Chondrocyte (in vitro differentiated cells): ENCODE results near the gene CHCHD4. TPM values are rescaled to one million over a fixed set of nuclear protein-coding genes. Genes with fewer than 3 reads are reported as not detected.

ENCODE experiments used
- DNase-seq: peaks from one replicate; pipeline ENCODE4 v3.0.0; 2021; ENCODE audit warnings: mixed read lengths, low spot score
- H3K27ac Mint-ChIP-seq: one replicate; pipeline ENCODE4 v1.8.0; 2021; ENCODE audit warnings: mild to moderate bottlenecking, moderate library complexity, mixed read lengths; ENCODE audit not compliant: unreplicated experiment
- H3K27me3 Mint-ChIP-seq: 2 replicates; pipeline ENCODE4 v1.8.0; 2021; ENCODE audit warnings: low read depth, mixed read lengths
- H3K36me3 Mint-ChIP-seq: 2 replicates; pipeline ENCODE4 v1.8.0; 2021; ENCODE audit warnings: low read depth, mixed read lengths
- H3K4me1 Mint-ChIP-seq: 2 replicates; pipeline ENCODE4 v1.8.0; 2021; ENCODE audit warnings: low read depth, mild to moderate bottlenecking, mixed read lengths
- H3K4me3 Mint-ChIP-seq: one replicate; pipeline ENCODE4 v1.8.0; 2021; ENCODE audit warnings: mild to moderate bottlenecking, moderate library complexity, mixed read lengths; ENCODE audit not compliant: unreplicated experiment
- H3K9me3 Mint-ChIP-seq: 2 replicates; pipeline ENCODE4 v1.8.0; 2021; ENCODE audit warnings: low read depth, mixed read lengths
- long read RNA-seq: library from polyadenylated mRNA; stranded (forward); transcript quantifications from one replicate; pipeline ENCODE4 v2.0.0, GENCODE V29; 2021
- total RNA-seq: library from RNA; stranded (reverse); gene quantifications from 3 replicates; pipeline ENCODE4 v1.2.1, GENCODE V29; 2021
- TF ChIP-seq, protein P1 (sequence below): fragments of 200-600 bp; sonication (generic); IDR thresholded peaks from 2 replicates; pipeline ENCODE4 v1.5.0; 2021; ENCODE audit warnings: antibody characterized with exemption, mild to moderate bottlenecking, moderate library complexity

Gene CHCHD4
- 6.1 to 8.1 TPM (median 7.2 TPM) in 3 replicates for total RNA-seq
- long read RNA-seq, transcript CHCHD4-202 (3 exons, 1,405 nt), result major isoform, 7 of 8 reads
- long read RNA-seq, partial matches to known transcripts, result 0 of 8 reads
- long read RNA-seq, other reads (novel, unspliced or antisense), result 1 of 8 reads

DNA sequence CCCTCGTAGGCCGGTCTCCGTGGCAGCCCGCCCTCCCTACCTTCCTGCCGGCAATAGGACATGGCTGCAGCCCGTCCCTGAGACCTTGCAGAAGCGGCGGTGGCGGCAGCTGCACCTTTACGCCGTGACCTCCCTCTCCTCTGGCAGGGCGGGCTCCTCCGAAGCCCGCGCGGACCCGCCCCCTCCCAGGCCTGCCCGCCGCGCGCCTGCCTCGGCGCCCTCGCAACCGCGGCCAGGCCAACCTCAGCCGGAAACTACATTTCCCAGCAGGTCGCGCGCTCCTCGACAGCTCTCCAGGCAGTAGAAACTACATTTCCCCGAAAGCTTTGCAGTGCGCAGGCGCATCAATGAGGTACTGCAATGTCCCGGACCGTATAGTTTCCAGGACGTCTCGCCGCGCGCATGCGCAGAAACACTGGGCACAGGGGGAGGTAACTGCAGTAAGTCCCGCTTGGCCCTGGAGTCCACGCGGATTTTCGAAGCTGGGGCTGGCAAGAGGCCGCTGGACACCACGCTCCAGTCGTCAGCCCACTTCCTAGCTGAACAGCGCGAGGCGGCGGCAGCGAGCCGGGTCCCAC, at the start of gene CHCHD4, which contains the start of gene TMEM43:
CHCHD4 (minus strand) TSS at position 256 of the 578 bp plus-strand sequence; CDS start at position 62, 194 bp downstream.
TMEM43 (plus strand) TSS at position 438 of the 578 bp plus-strand sequence. CDS start 142 bp downstream, outside the sequence.
- no peaks in the 10 kb centered on the region for H3K9me3 Mint-ChIP-seq
- H3K4me1 Mint-ChIP-seq, result peaks cover 38% of the 10 kb centered on the region
- H3K27ac Mint-ChIP-seq, result peak within 1 kb of the TSS; percentile 98
- peak; percentile 100 for DNase-seq
- peaks cover 14% of the 10 kb centered on the region for H3K36me3 Mint-ChIP-seq
- TF ChIP-seq, protein P1, sequence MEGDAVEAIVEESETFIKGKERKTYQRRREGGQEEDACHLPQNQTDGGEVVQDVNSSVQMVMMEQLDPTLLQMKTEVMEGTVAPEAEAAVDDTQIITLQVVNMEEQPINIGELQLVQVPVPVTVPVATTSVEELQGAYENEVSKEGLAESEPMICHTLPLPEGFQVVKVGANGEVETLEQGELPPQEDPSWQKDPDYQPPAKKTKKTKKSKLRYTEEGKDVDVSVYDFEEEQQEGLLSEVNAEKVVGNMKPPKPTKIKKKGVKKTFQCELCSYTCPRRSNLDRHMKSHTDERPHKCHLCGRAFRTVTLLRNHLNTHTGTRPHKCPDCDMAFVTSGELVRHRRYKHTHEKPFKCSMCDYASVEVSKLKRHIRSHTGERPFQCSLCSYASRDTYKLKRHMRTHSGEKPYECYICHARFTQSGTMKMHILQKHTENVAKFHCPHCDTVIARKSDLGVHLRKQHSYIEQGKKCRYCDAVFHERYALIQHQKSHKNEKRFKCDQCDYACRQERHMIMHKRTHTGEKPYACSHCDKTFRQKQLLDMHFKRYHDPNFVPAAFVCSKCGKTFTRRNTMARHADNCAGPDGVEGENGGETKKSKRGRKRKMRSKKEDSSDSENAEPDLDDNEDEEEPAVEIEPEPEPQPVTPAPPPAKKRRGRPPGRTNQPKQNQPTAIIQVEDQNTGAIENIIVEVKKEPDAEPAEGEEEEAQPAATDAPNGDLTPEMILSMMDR, result peak; percentile 10
- peak within 1 kb of the TSS; percentile 93 for H3K4me3 Mint-ChIP-seq
- H3K27me3 Mint-ChIP-seq, result no peaks in the 10 kb centered on the region

DNA sequence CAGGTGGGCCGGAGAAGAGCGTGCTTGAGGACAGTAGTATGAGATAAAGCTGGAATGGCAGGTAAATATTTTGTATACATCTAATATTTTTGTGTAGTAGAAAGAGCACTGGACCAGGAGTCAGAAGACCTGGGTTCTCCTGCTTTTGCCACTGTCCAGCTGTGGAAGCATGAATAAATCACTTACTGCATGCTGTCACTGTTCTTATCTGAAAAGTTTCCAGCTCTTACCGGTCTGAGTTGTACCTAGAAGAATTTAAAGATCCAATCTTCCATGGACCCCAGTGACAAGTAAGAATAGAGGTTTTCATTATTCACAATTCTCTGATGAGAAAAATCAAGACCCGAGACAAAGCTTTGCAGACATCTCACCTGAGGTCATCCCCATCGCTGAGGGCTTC, 47.8 kb upstream of the CHCHD4 start:
- Mint-ChIP-seq H3K27ac (no peak overlapping the region), H3K4me3 (no peak overlapping the region)

DNA sequence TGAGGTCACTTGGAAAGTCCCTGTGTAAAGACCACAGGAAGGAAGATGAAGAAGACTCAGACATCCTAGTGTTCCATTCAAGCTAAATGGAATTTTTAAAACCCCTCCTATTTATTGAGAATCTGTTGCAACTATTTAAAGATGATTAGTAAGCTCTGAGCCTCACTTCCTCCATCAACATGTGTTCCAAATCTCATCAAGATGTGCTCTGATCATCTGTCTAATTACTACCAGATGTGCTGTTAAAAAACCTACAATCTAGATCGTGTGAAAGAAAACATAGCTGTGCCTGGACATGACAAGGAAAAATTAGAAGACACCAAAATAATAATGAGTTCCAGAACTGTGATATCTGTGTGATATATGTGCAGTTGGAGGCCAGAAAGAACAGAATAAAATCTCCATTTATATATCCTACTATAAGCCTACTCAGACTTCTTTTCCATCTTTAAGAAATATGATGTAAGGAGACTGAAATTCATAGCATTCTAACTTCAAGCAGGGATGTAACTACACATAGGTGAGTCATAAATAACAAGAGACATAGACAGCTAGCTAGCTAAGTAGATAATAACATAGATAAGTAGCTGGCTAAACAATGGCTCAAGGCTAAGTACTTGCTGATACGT, 46.0 kb upstream of the CHCHD4 start:
- H3K4me3 Mint-ChIP-seq, result no peak overlapping the region
- DNase-seq, result no peak

More for the DNA sequence above, 47.8 kb upstream of the CHCHD4 start:
- H3K9me3 Mint-ChIP-seq, result no peaks in the 10 kb centered on the region
- no peak for DNase-seq
- TF ChIP-seq, protein P1, result no peak
- peaks cover 43% of the 10 kb centered on the region for H3K4me1 Mint-ChIP-seq
- peaks cover 32% of the 10 kb centered on the region for H3K36me3 Mint-ChIP-seq
- H3K27me3 Mint-ChIP-seq, result no peaks in the 10 kb centered on the region

DNA sequence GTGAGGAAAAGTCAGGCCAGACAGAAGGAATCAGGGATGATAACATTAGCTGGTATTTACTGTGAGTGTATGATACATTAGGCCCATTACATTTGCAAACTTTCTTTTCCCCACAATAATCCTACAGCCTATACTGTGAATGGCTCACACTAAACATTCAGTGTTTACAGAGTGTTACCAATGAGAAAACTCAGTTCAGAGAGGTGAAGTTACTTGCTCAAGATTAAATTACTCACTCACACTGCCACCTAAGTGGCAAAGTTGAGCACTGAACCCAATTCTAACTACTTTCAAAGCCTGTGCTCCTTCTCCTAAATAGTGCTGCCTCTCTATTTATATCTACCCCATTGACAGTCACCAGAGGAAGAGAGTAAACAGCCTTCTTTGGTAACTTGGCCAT, 45.2 kb upstream of the CHCHD4 start:
- no peaks in the 10 kb centered on the region for H3K27me3 Mint-ChIP-seq
- peaks cover 52% of the 10 kb centered on the region for H3K36me3 Mint-ChIP-seq
- H3K27ac Mint-ChIP-seq, result peak overlapping the region; percentile 58
- H3K4me3 Mint-ChIP-seq, result no peak overlapping the region
- DNase-seq, result no peak
- TF ChIP-seq, protein P1, result no peak
- no peaks in the 10 kb centered on the region for H3K9me3 Mint-ChIP-seq
- peaks cover 33% of the 10 kb centered on the region for H3K4me1 Mint-ChIP-seq

More for the DNA sequence above, 46.0 kb upstream of the CHCHD4 start:
- no peaks in the 10 kb centered on the region for H3K9me3 Mint-ChIP-seq
- TF ChIP-seq, protein P1, result no peak
- peak overlapping the region; percentile 58 for H3K27ac Mint-ChIP-seq
- peaks cover 41% of the 10 kb centered on the region for H3K4me1 Mint-ChIP-seq
- H3K27me3 Mint-ChIP-seq, result no peaks in the 10 kb centered on the region
- peaks cover 46% of the 10 kb centered on the region for H3K36me3 Mint-ChIP-seq

DNA sequence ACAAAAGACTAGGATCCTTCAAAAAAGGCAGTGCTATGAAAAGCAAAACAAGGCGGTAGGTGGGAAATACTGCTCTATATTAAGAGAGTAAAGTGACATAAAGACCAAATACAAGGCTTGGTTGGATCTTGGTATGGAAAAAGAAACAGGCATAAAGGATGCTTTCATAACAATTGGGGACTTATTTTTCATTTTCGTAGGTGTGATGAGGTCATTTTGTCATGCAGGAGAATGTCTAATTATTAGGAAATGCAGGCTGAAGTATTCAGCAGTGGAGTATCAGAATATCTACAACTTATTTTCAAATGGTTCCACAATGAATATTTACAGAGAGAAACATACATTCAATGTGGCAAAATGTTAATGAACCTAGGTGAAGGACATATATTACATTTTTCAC, 44.8 kb upstream of the CHCHD4 start:
- no peak for DNase-seq
- Mint-ChIP-seq H3K4me1 (peaks cover 31% of the 10 kb centered on the region), H3K9me3 (no peaks in the 10 kb centered on the region), H3K36me3 (peaks cover 56% of the 10 kb centered on the region), H3K4me3 (no peak overlapping the region), H3K27me3 (no peaks in the 10 kb centered on the region), H3K27ac (no peak overlapping the region)
- TF ChIP-seq, protein P1, result no peak
